GM18507 (cell line): ENCODE results near the gene SYNC.
"Not testable (repeated sequence)": the region's sequence is repeated elsewhere in the genome, so short reads cannot be mapped to it uniquely, and the experiment has no call there.

Experiments
- DNase-seq: peaks from one replicate; pipeline ENCODE4 v3.0.0; 2011; ENCODE audit warnings: low read depth; ENCODE audit not compliant: insufficient read length; ENCODE audit errors: extremely low spot score
- FAIRE-seq: peaks from 2 replicates; lab custom pipeline; 2011; peaks lifted over from hg19 to GRCh38; lab: Jason Lieb, UNC

Gene SYNC

GRCh38 chr1:32650752-32651460, 51.7 kb downstream of the SYNC start, which contains the start of gene RBBP4:
Gene RBBP4 (plus strand): TSS chr1:32651208. CDS start chr1:32651307, 99 bp downstream.
- FAIRE-seq: peak; percentile 93
- DNase-seq: peak; percentile 93

GRCh38 chr1:32650248-32650751, 52.3 kb downstream of the SYNC start, which contains the start of gene ZBTB8OS:
Gene ZBTB8OS (minus strand): TSS chr1:32650550. CDS start chr1:32650529, 21 bp downstream.
- FAIRE-seq: no peak

GRCh38 chr1:32647308-32648134, 55.0 kb downstream of the SYNC start:
- FAIRE-seq: no peak
- DNase-seq: no peak

More at GRCh38 chr1:32650248-32650751, 52.3 kb downstream of the SYNC start, which contains the start of gene ZBTB8OS:
- peak; percentile 69 for DNase-seq

GRCh38 chr1:32644426-32644825, 58.1 kb downstream of the SYNC start:
- no peak for FAIRE-seq

GRCh38 chr1:32642292-32642827, 60.2 kb downstream of the SYNC start:
- not testable (repeated sequence) for FAIRE-seq, DNase-seq

More at GRCh38 chr1:32644426-32644825, 58.1 kb downstream of the SYNC start:
- no peak for DNase-seq

GRCh38 chr1:32639489-32640075, 63.0 kb downstream of the SYNC start:
- FAIRE-seq: no peak
- no peak for DNase-seq

- FAIRE-seq (no peak), DNase-seq (no peak)
These were observed 65.5 kb downstream of the SYNC start for GRCh38 chr1:32636914-32637645.

- DNase-seq: no peak
- no peak for FAIRE-seq
These were observed 66.9 kb downstream of the SYNC start for GRCh38 chr1:32635508-32636277.

- DNase-seq: no peak
- FAIRE-seq: no peak
These were observed 69.7 kb downstream of the SYNC start for GRCh38 chr1:32632829-32633228.

- not testable (repeated sequence) for DNase-seq, FAIRE-seq
These were observed 72.4 kb downstream of the SYNC start for GRCh38 chr1:32630173-32630572.
